Mesodermal cell (in vitro differentiated cells): ENCODE measurements around the gene ADCYAP1R1.

ENCODE experiments used
- H3K27ac ChIP-seq: 2 replicates; pipeline ENCODE4 v1.7.0; 2013; ENCODE audit warnings: mild to moderate bottlenecking, low read depth, low read length, moderate library complexity; ENCODE audit not compliant: severe bottlenecking
- H3K36me3 ChIP-seq: 2 replicates; pipeline ENCODE4 v1.7.1; 2013; ENCODE audit warnings: mild to moderate bottlenecking, low read length, moderate library complexity; ENCODE audit not compliant: control insufficient read depth, insufficient read depth
- H3K4me1 ChIP-seq: one replicate; pipeline ENCODE4 v1.7.1; 2013; ENCODE audit warnings: mild to moderate bottlenecking, low read length; ENCODE audit not compliant: insufficient read depth, control insufficient read depth, poor library complexity, severe bottlenecking
- H3K4me3 ChIP-seq: 2 replicates; pipeline ENCODE4 v1.7.0; 2013; ENCODE audit warnings: low read length, control low read depth, mild to moderate bottlenecking; ENCODE audit not compliant: insufficient read depth, poor library complexity, severe bottlenecking; ENCODE audit errors: extremely low read depth
- H3K9me3 ChIP-seq: 2 replicates; pipeline ENCODE4 v1.7.1; 2013; ENCODE audit warnings: mild to moderate bottlenecking, low read length, moderate library complexity; ENCODE audit not compliant: control insufficient read depth
- WGBS, 2 experiments: methylation state at CpG; one replicate each; pipeline ENCODE4 v1.1.5; 2013; ENCODE audit warnings: missing lambda C conversion rate in 2 of 2; ENCODE audit not compliant: insufficient coverage in 2 of 2; 5-methylcytosine and 5-hydroxymethylcytosine counted together

The ADCYAP1R1 gene

GRCh38 chr7:31056775-31057346 is 4.8 kb downstream of the ADCYAP1R1 start:
- Histone ChIP-seq H3K4me3 (no peak overlapping the region), H3K27ac (no peak overlapping the region), H3K36me3 (no peaks in the 10 kb centered on the region), H3K9me3 (no peaks in the 10 kb centered on the region), H3K4me1 (no peaks in the 10 kb centered on the region)
- WGBS, 2 experiments, result 79 to 89% methylated on average over 6 to 9 of the region's 10 CpGs

- 91 to 93% methylated on average over 7 of the region's 7 CpGs for WGBS, 2 experiments
- Histone ChIP-seq H3K36me3 (no peaks in the 10 kb centered on the region), H3K4me1 (no peaks in the 10 kb centered on the region), H3K27ac (no peak overlapping the region), H3K9me3 (no peaks in the 10 kb centered on the region), H3K4me3 (no peak overlapping the region)
Observed at GRCh38 chr7:31058122-31058521, 6.0 kb downstream of the ADCYAP1R1 start.

DNA sequence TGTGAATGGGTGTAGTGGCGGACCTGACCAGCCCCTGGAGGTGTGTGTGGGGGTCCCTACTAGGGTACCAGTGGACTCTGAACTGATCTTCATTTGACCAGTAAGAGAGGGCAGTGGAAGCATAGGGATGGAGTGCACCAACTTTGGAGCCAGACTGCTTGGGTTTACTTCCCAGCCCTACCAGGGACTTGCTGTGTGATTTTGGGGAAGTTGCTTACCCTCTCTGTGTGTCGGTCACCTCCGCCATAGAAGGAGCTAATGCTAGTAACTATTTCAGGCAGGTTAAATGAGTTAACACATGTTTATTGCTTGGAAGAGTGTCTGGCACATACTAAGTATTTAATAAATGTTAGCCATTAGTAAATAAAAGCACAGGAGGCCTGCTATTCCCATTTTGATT is 6.6 kb downstream of the ADCYAP1R1 start:
- Histone ChIP-seq H3K36me3 (no peaks in the 10 kb centered on the region), H3K4me1 (no peaks in the 10 kb centered on the region), H3K9me3 (no peaks in the 10 kb centered on the region), H3K27ac (no peak overlapping the region), H3K4me3 (no peak overlapping the region)
- 80 to 100% methylated on average over 1 of the region's 3 CpGs for WGBS, 2 experiments

- H3K36me3 ChIP-seq, result no peaks in the 10 kb centered on the region
- WGBS, 2 experiments, result 47 to 57% methylated on average over 5 to 6 of the region's 8 CpGs
- no peak overlapping the region for H3K27ac ChIP-seq
- no peaks in the 10 kb centered on the region for H3K9me3 ChIP-seq
- no peak overlapping the region for H3K4me3 ChIP-seq
- no peaks in the 10 kb centered on the region for H3K4me1 ChIP-seq
Observed at GRCh38 chr7:31059551-31059950, 7.4 kb downstream of the ADCYAP1R1 start.

GRCh38 chr7:31061185-31061584 is 9.1 kb downstream of the ADCYAP1R1 start:
- Histone ChIP-seq H3K4me3 (no peak overlapping the region), H3K36me3 (no peaks in the 10 kb centered on the region), H3K4me1 (no peaks in the 10 kb centered on the region), H3K9me3 (no peaks in the 10 kb centered on the region), H3K27ac (no peak overlapping the region)
- 66 to 72% methylated on average over 5 of the region's 5 CpGs for WGBS, 2 experiments

DNA sequence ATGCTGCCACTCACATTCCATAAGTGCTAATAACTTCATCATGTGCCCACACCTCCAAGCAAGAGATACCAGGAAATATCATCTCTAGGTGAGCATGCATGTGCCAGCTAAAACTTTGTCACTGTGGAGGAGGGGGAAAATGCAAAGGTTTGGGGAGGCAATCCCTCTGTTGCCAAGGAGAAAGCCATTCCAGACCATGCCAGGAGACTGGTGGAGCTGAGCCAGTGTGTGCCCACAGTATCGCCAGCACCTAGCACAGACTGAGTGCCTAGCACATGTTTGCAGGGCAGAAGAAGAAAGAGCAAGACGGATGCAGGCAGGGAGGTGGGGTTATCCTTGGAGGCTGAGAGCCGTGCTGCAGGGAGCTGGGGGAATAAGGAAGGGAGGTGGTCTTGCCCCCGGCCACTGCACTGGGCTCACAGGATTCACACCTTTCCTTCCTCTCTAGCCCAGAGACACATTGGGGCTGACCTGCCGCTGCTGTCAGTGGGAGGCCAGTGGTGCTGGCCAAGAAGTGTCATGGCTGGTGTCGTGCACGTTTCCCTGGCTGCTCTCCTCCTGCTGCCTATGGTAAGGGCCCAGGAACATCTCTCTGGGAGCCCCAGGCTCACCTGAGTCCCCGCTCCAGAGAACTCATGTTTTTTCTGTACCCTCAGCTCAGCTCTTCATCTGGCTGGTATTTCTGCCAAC is 10.8 kb downstream of the ADCYAP1R1 start:
- Histone ChIP-seq H3K4me1 (no peaks in the 10 kb centered on the region), H3K36me3 (no peaks in the 10 kb centered on the region), H3K9me3 (no peaks in the 10 kb centered on the region), H3K4me3 (no peak overlapping the region), H3K27ac (no peak overlapping the region)
- 76 to 80% methylated on average over 5 to 6 of the region's 8 CpGs for WGBS, 2 experiments

DNA sequence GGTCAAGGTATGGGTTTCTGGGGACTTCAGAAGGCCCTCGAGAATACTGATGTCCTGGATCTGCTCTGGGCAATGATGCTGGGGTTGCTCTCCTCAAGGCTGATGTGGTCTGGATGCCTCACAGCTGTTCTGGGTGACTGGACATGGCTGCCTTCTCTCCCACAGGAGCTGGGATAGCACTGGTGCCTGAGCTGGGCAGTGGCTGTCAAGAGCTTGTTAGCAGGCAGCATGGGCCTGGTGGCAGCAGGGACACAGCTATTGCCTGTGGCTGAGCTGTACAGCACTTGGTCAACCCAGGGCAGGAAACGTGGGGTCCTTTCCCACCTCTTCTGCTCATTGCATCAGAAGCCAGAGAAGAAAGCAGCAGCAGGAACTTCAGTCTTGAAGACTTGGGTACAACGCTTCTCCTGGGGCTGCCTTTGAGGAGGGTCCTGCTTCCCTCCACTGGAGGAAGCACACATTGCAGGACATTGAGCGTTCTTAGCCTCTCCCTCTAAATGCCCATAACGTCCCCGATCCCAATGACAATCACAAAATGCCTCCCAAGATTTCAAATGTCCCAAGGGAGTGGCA is 13.0 kb downstream of the ADCYAP1R1 start:
- H3K4me3 ChIP-seq, result no peak overlapping the region
- WGBS, 2 experiments, result 62 to 67% methylated on average over 4 to 5 of the region's 6 CpGs
- H3K4me1 ChIP-seq, result no peaks in the 10 kb centered on the region
- H3K9me3 ChIP-seq, result no peaks in the 10 kb centered on the region
- no peak overlapping the region for H3K27ac ChIP-seq
- no peaks in the 10 kb centered on the region for H3K36me3 ChIP-seq

DNA sequence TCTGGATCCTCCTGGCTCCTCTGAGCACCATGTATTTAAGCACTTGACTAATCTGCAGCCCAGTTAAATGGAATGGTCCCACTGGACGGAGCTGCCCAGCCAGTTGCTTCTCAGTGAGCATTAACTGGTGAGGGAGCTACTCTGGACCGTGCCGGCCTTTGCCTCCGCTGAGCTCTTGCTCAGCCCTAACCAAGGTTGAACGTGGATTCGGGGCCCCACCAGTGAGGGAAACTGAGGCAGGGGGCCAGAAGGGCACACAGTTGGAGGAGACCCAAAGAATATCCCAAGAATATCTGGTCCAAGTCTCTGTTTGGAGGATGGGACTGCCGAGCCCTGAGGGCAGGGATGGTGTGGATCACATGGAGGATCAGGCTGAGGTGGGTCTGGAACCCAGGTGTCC is 13.7 kb downstream of the ADCYAP1R1 start:
- no peaks in the 10 kb centered on the region for H3K36me3 ChIP-seq
- H3K27ac ChIP-seq, result no peak overlapping the region
- no peaks in the 10 kb centered on the region for H3K4me1 ChIP-seq
- no peaks in the 10 kb centered on the region for H3K9me3 ChIP-seq
- 89 to 93% methylated on average over 7 of the region's 7 CpGs for WGBS, 2 experiments
- H3K4me3 ChIP-seq, result no peak overlapping the region

GRCh38 chr7:31066516-31067130 is 14.5 kb downstream of the ADCYAP1R1 start:
- H3K36me3 ChIP-seq, result no peaks in the 10 kb centered on the region
- H3K4me1 ChIP-seq, result no peaks in the 10 kb centered on the region
- WGBS, 2 experiments, result 72 to 100% methylated on average over 2 to 3 of the region's 4 CpGs
- no peak overlapping the region for H3K27ac ChIP-seq
- H3K9me3 ChIP-seq, result no peaks in the 10 kb centered on the region
- no peak overlapping the region for H3K4me3 ChIP-seq

- Histone ChIP-seq H3K9me3 (no peaks in the 10 kb centered on the region), H3K36me3 (no peaks in the 10 kb centered on the region), H3K4me3 (no peak overlapping the region), H3K4me1 (no peaks in the 10 kb centered on the region), H3K27ac (no peak overlapping the region)
- no CpG with 5 or more reads among the region's 3 CpGs for WGBS, 2 experiments
Observed at GRCh38 chr7:31067491-31067890, 15.4 kb downstream of the ADCYAP1R1 start.
